ENCODE results near the gene ADRA2B. TPM values are rescaled to one million over a fixed set of nuclear protein-coding genes. Genes with fewer than 3 reads are reported as not detected.
"Not testable (repeated sequence)": the region's sequence is repeated elsewhere in the genome, so short reads cannot be mapped to it uniquely, and the experiment has no call there.

The ADRA2B gene
- total and polyA plus RNA-seq, 2 experiments from 2014 or later, result not detected

DNA sequence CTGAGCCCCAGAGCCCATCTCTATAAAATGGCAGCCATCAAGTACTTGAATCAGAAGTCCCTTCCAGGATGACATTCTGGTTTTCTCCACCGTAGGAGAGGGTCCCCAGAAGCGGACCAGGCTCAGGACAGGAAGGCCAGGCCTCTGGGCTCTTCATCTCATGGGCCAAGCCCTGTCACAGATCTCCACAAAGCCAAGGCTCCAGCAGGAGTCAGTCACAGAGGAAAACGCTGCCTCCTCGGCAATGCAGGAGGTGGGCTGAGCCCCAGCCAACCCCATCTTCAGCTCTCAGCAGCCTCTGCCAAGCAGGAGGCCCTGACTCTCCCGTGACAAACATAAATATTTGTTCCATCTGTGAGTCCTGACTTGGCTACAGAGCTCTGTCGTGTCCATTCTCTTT is 42.2 kb downstream of the ADRA2B start:
- Histone ChIP-seq H2AFZ (no peak overlapping the region), H3F3A (ENCODE audit: insufficient read depth) (no peaks in the 10 kb centered on the region), H3K27me3 (replicated peaks; ENCODE audit: insufficient read depth) (peaks cover 32% of the 10 kb centered on the region), H4K20me1 (ENCODE audit: insufficient read depth) (no peaks in the 10 kb centered on the region), H3K27ac (no peak overlapping the region), H3K4me1 (ENCODE audit: insufficient read depth) (no peaks in the 10 kb centered on the region), H3K79me2 (ENCODE audit: insufficient read depth) (no peaks in the 10 kb centered on the region), H3K4me3 (no peak overlapping the region), H3K36me3 (ENCODE audit: low read depth) (no peaks in the 10 kb centered on the region), H3K9me2 (ENCODE audit: insufficient read depth) (no peaks in the 10 kb centered on the region), H3K9ac (no peak overlapping the region), H3K4me2 (ENCODE audit: unreplicated experiment) (no peak overlapping the region), H3K9me3 (ENCODE audit: low read depth) (no peaks in the 10 kb centered on the region)
- 35 to 37% methylated on average over 6 of the region's 6 CpGs for WGBS, 2 experiments (ENCODE audit: low coverage in 1 of 2, low lambda C conversion rate in 2 of 2, missing lambda C conversion rate in 2 of 2)
- in situ Hi-C loops (cut with MboI), result no loop called here
- DNase-seq, result no peak
- TF ChIP-seq EZH2 (IDR thresholded peaks at IDR 0.05; ENCODE audit: insufficient read depth, poor library complexity, severe bottlenecking), result no peak
- TF ChIP-seq EZH2phosphoT487 (IDR thresholded peaks at IDR 0.05; ENCODE audit: insufficient read depth, low read depth), result no peak

DNA sequence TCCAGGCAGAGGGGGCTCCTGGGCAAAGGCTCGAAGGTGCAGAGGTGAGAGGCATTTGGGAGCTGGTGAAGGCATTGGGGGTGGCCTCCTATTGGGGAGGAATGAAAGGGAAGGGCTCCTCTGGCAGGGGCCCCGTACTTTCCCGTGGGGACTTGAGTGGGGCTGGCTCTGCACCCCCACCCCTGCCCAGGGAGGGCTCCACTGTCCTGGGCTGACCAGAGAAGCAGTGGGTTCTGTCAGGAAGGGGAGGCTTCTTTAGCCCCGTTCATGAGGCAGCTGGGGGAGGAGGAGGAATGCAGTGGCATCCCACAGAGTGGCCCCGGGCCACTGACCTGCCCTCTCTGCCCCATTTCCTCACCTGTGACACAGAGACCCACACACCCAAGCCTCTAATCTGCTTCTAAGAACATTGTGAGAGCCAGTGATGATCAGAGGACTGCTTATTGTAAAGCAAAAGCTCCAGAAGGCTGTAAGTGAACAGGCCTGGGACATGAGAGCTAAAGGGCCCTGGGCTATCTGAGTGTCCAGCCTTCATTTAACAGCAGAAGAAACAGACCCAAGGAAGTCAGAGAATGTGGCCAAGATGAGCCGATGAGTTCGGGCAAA is 43.1 kb downstream of the ADRA2B start:
- Histone ChIP-seq H3K27me3 (replicated peaks; ENCODE audit: insufficient read depth) (peaks cover 34% of the 10 kb centered on the region), H3K9ac (no peak overlapping the region), H3K4me1 (ENCODE audit: insufficient read depth) (no peaks in the 10 kb centered on the region), H2AFZ (no peak overlapping the region), H3K27ac (no peak overlapping the region), H3K36me3 (ENCODE audit: low read depth) (no peaks in the 10 kb centered on the region), H3K9me3 (ENCODE audit: low read depth) (no peaks in the 10 kb centered on the region), H3K9me2 (ENCODE audit: insufficient read depth) (no peaks in the 10 kb centered on the region), H3F3A (ENCODE audit: insufficient read depth) (no peaks in the 10 kb centered on the region), H4K20me1 (ENCODE audit: insufficient read depth) (no peaks in the 10 kb centered on the region), H3K4me2 (ENCODE audit: unreplicated experiment) (no peak overlapping the region), H3K4me3 (no peak overlapping the region), H3K79me2 (ENCODE audit: insufficient read depth) (no peaks in the 10 kb centered on the region)
- TF ChIP-seq EZH2phosphoT487 (IDR thresholded peaks at IDR 0.05; ENCODE audit: insufficient read depth, low read depth) (no peak), EZH2 (IDR thresholded peaks at IDR 0.05; ENCODE audit: insufficient read depth, poor library complexity, severe bottlenecking) (no peak)
- in situ Hi-C loops (cut with MboI), result no loop called here
- 53 to 58% methylated on average over 7 of the region's 7 CpGs for WGBS, 2 experiments (ENCODE audit: low coverage in 1 of 2, low lambda C conversion rate in 2 of 2, missing lambda C conversion rate in 2 of 2)
- no peak for DNase-seq

DNA sequence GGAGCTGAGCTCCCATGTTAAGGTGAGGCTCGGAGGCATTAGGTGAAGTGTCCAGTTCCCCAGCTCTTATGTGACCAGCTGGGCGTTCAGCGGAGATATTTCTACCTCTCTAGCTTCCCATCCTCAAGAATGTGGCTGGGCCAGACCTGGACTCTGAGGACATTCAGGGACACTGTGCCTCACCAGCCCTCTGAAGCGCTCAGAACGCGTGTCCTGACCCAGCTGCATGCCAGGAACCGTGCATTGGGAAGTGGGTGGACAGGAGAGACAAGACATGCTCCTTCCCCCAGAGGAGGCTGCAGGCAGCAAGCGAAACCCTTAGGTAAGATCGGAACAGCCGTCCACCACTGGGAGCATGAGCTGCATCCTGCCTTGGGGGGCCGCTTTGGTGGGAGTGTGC is 43.6 kb downstream of the ADRA2B start:
- Histone ChIP-seq H3K9ac (no peak overlapping the region), H3K9me3 (ENCODE audit: low read depth) (no peaks in the 10 kb centered on the region), H3F3A (ENCODE audit: insufficient read depth) (no peaks in the 10 kb centered on the region), H4K20me1 (ENCODE audit: insufficient read depth) (no peaks in the 10 kb centered on the region), H3K79me2 (ENCODE audit: insufficient read depth) (no peaks in the 10 kb centered on the region), H3K27ac (no peak overlapping the region), H2AFZ (no peak overlapping the region), H3K9me2 (ENCODE audit: insufficient read depth) (no peaks in the 10 kb centered on the region), H3K4me3 (no peak overlapping the region), H3K36me3 (ENCODE audit: low read depth) (no peaks in the 10 kb centered on the region), H3K27me3 (replicated peaks; ENCODE audit: insufficient read depth) (peaks cover 35% of the 10 kb centered on the region), H3K4me1 (ENCODE audit: insufficient read depth) (no peaks in the 10 kb centered on the region), H3K4me2 (ENCODE audit: unreplicated experiment) (no peak overlapping the region)
- WGBS, 2 experiments (ENCODE audit: low coverage in 1 of 2, low lambda C conversion rate in 2 of 2, missing lambda C conversion rate in 2 of 2), result 79 to 80% methylated on average over 10 to 11 of the region's 11 CpGs
- in situ Hi-C loops (cut with MboI), result no loop called here
- no peak for TF ChIP-seq EZH2phosphoT487 (IDR thresholded peaks at IDR 0.05; ENCODE audit: insufficient read depth, low read depth)
- no peak for TF ChIP-seq EZH2 (IDR thresholded peaks at IDR 0.05; ENCODE audit: insufficient read depth, poor library complexity, severe bottlenecking)
- no peak for DNase-seq

DNA sequence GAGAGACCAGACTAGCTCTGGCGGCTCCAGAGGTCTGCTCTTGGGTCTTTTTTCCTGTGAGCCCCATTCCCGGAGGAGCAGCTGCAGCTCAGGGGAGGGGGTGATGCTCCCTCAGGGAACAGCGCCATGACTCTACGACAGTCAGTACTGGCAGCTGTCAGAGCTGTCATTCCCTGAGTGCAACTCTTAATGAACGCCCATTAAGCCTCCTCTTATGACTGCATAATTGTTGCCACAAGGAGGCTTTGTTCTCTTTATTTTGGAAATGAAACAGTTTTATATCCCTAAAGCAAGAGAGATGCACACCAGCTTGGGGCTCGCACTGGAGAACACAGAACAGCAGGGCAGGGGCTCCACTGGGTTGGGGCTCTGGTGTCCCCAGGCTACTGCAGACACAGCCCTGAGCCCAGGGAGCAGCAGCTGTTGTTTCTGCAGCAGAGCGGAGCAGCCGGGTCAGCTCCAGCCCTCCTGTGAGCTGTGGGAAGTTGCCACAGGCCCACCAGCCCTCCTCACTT is 44.3 kb downstream of the ADRA2B start:
- WGBS, 2 experiments (ENCODE audit: low coverage in 1 of 2, low lambda C conversion rate in 2 of 2, missing lambda C conversion rate in 2 of 2), result 25 to 43% methylated on average over 7 to 8 of the region's 8 CpGs
- H2AFZ ChIP-seq; in situ Hi-C loops (cut with MboI): not testable (repeated sequence)

DNA sequence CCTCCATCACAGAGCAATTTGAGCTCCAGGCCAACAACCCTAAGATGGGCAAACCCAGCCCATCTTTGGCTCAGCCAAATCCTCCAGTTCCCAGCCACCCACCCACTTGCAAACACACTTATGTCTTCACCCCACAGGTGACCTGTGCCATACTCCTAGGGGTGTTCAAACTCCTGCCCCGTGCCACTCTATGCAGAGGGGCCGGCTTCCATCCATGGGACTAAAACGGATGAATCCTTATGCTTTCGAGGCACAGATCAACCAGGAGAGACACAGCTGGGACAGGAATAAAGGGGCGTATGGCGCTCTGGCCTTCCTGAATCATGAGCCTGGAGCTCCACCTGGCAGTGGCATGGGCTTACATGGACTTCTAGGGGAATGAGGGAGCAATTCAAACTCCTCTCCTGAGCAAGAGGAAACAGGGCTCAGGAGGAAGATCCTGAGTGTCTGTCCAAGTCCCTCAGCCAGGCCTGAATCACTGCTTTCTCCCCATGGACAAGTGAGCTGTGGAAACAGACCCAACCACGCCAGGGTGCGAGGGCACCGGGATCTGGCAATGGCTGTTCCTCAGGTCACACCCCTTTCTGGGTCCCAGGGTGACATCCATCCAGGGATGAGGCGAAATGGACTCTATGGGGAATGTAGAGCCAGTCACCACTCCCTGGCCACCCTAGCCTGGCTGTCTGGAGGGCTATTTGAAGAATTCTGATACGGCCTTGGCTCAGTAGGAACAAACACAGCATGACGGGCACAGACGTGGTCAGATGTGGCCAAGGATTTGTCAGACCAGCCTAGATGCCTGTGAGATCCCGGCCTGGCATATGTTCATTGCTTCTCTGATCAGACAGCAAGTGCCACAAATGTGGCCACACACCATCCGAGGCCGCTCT is 45.0 kb downstream of the ADRA2B start:
- DNase-seq; H2AFZ ChIP-seq; H3K9ac ChIP-seq; H3K9me3 ChIP-seq (ENCODE audit: low read depth); H3K36me3 ChIP-seq (ENCODE audit: low read depth); H4K20me1 ChIP-seq (ENCODE audit: insufficient read depth); H3K79me2 ChIP-seq (ENCODE audit: insufficient read depth); H3K27ac ChIP-seq; H3K9me2 ChIP-seq (ENCODE audit: insufficient read depth); H3K4me3 ChIP-seq; in situ Hi-C loops (cut with MboI); H3F3A ChIP-seq (ENCODE audit: insufficient read depth); H3K4me1 ChIP-seq (ENCODE audit: insufficient read depth); H3K4me2 ChIP-seq (ENCODE audit: unreplicated experiment): not testable (repeated sequence)
- peaks cover 27% of the 10 kb centered on the region for H3K27me3 ChIP-seq (replicated peaks; ENCODE audit: insufficient read depth)
- 52 to 56% methylated on average over 16 of the region's 16 CpGs for WGBS, 2 experiments (ENCODE audit: low coverage in 1 of 2, low lambda C conversion rate in 2 of 2, missing lambda C conversion rate in 2 of 2)

More for the DNA sequence above, 44.3 kb downstream of the ADRA2B start:
- H3K27ac ChIP-seq; H3K79me2 ChIP-seq (ENCODE audit: insufficient read depth); H3K9ac ChIP-seq; DNase-seq; H3K9me3 ChIP-seq (ENCODE audit: low read depth); H3K9me2 ChIP-seq (ENCODE audit: insufficient read depth); H3F3A ChIP-seq (ENCODE audit: insufficient read depth); H4K20me1 ChIP-seq (ENCODE audit: insufficient read depth); H3K4me2 ChIP-seq (ENCODE audit: unreplicated experiment); H3K36me3 ChIP-seq (ENCODE audit: low read depth); H3K4me1 ChIP-seq (ENCODE audit: insufficient read depth); H3K4me3 ChIP-seq: not testable (repeated sequence)
- peaks cover 34% of the 10 kb centered on the region for H3K27me3 ChIP-seq (replicated peaks; ENCODE audit: insufficient read depth)

DNA sequence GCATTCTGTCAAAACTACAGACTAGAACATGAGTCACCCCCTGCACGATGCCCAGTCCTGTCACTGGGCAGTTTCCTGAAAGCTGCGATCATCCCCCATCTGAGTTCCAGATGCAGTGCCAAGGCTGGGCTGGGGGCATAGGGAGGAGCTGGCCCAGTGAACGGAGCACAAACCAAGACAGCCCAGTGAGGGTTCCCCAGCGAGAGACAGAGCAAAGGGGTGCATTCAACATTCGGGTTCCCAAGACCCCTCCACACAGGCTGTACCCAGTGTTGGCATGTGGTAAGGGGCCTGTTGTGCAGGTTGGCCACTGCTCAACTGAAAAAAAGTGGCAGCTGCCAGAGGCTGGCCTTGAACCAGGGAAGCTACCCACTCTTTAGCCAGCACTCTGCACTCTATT is 46.0 kb downstream of the ADRA2B start:
- H3K36me3 ChIP-seq (ENCODE audit: low read depth); H3K9me2 ChIP-seq (ENCODE audit: insufficient read depth); H4K20me1 ChIP-seq (ENCODE audit: insufficient read depth); H3K4me1 ChIP-seq (ENCODE audit: insufficient read depth); in situ Hi-C loops (cut with MboI); H3K9me3 ChIP-seq (ENCODE audit: low read depth); DNase-seq; H3K4me2 ChIP-seq (ENCODE audit: unreplicated experiment); H3K27ac ChIP-seq; H3K79me2 ChIP-seq (ENCODE audit: insufficient read depth); H3F3A ChIP-seq (ENCODE audit: insufficient read depth); H3K9ac ChIP-seq; H3K4me3 ChIP-seq; H2AFZ ChIP-seq: not testable (repeated sequence)
- H3K27me3 ChIP-seq (replicated peaks; ENCODE audit: insufficient read depth), result peaks cover 22% of the 10 kb centered on the region
- 48 to 60% methylated on average over 5 of the region's 5 CpGs for WGBS, 2 experiments (ENCODE audit: low coverage in 1 of 2, low lambda C conversion rate in 2 of 2, missing lambda C conversion rate in 2 of 2)
